IPS-NIHi11 (cell line): ENCODE data around the gene TNKS1BP1.
"Not testable (repeated sequence)": the region's sequence is repeated elsewhere in the genome, so short reads cannot be mapped to it uniquely, and the experiment has no call there.

Experiments
- DNase-seq: peaks from one replicate; pipeline ENCODE4 v3.0.0; 2012; ENCODE audit warnings: mixed read lengths, low spot score

Gene TNKS1BP1

DNA sequence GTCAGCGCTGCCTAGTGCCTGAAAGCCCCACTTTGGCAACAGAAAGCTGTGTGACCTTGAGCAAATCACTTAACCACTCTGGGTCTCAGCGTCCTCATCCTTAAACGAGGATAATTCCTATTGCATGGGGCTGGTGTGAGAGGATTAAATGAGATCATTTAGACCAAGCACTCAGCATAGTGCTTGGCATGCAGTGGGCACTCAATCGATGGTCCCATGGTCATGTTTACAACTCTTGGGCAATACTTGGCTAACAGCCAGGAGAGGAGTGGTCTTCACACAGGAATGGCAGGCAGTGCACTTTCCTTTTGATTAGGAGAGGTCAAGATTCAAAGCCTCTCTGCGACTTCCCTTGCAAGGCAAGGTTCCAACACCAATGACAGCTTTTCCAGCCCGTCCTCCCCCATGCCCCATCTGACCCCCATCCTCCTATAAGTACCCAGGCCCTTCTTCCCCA lies 14.1 kb downstream of the TNKS1BP1 start:
- DNase-seq: no peak

- DNase-seq: no peak
Observed at GRCh38 chr11:57310091-57310490, 14.7 kb downstream of the TNKS1BP1 start.

- no peak for DNase-seq
Observed at GRCh38 chr11:57309106-57310059, 15.4 kb downstream of the TNKS1BP1 start.

GRCh38 chr11:57308426-57309060 lies 16.2 kb downstream of the TNKS1BP1 start:
- no peak for DNase-seq

- DNase-seq: no peak
Observed at GRCh38 chr11:57307666-57308270, 17.0 kb downstream of the TNKS1BP1 start.

DNA sequence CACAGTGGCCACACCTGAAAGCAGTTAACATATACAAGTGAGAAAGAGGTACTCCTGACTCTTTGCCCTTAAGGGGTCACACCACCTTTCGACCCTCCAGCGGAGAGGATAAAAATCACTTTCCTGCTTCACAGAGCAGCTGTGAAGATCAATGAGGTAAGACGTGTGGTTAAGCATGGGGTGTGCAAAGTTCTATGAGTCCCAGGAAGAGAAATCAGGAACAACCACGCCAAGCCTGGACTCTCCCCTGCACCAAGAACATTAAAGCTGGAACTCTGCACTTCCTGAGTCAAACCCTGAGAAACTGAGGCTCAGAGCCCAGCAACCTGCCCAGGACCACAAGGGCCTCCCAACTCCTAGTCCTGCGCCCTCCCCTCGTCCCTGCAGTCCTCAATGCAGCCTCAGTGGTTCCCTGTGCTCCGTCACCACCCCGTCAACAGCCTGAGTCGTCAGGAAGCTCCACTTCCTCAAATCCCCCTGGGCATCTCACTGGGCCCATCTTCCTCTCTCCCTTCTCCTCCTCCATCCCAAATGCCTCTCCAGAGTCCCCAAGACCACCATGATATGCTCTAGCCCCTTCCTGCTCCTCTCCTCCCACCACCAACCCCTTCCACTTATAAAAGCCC lies 17.7 kb downstream of the TNKS1BP1 start:
- no peak for DNase-seq

GRCh38 chr11:57306161-57306876 lies 18.4 kb downstream of the TNKS1BP1 start:
- no peak for DNase-seq

GRCh38 chr11:57305523-57305922 lies 19.2 kb downstream of the TNKS1BP1 start:
- DNase-seq: no peak

GRCh38 chr11:57303990-57304579 lies 20.7 kb downstream of the TNKS1BP1 start:
- no peak for DNase-seq

DNA sequence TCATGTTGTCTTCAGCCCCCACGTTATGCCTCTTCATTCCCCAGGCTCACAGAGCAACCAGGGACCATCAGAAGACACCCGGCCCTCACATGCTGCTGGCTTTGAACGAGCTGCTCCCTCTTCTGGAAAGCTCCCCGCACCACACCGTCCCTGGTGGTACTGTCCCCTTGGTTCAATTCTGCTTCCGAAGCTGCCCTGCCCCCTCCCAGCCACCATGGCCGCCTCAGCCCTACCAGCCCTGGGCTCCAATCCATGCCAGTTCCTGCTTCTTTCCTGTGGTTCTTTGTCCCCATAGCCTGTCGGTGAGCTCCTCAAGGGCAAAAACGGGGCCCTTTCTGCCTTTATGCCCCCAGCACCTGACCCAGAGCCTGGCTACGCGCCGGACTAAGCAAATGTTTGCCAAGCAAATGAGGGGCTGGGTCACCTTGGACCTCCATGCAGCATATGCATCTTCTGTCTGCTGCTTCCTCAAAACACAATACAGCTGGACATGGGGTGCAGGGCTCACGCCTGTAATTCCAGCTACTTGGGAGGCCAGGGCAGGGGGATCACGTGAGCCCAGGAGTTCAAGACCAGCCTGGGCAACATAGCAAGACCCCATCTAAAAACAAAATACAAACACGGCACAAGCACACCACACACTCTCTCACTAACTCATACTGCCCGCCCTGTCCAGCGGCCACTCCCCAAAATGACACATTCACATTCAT lies 21.3 kb downstream of the TNKS1BP1 start:
- DNase-seq: peak; percentile 54

- no peak for DNase-seq
Observed at GRCh38 chr11:57302489-57302888, 22.3 kb downstream of the TNKS1BP1 start.

- no peak for DNase-seq
Observed at GRCh38 chr11:57301711-57302423, 22.9 kb downstream of the TNKS1BP1 start.

GRCh38 chr11:57300785-57301184 lies 24.0 kb downstream of the TNKS1BP1 start:
- no peak for DNase-seq

DNA sequence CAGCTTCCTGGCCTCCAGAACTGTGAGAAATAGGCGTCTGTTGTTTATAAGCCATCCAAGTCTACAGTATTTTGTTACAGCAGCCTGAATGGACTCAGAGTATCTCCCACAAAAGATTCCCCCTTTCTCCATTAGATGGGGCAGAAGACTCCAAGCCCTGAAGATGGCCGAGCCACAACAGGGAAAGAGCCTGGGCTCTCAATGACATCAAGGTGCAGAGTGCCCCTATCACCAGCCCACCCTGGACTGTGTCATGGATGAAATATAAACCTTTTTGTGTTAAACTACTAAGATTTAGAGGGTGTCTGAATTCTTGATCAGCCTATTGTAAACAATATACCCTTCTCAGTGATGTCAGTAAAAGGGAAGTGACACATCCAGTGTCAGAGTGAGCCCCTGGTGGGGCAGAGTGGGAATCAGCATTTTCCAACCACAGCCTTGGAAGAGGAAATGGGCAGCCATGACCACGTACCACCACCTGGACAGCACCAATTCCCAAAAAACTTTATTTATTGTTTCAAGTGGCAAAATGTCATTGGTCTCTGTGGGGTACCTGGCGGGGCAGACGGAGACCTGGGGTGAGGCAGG lies 25.5 kb downstream of the TNKS1BP1 start:
- no peak for DNase-seq

DNA sequence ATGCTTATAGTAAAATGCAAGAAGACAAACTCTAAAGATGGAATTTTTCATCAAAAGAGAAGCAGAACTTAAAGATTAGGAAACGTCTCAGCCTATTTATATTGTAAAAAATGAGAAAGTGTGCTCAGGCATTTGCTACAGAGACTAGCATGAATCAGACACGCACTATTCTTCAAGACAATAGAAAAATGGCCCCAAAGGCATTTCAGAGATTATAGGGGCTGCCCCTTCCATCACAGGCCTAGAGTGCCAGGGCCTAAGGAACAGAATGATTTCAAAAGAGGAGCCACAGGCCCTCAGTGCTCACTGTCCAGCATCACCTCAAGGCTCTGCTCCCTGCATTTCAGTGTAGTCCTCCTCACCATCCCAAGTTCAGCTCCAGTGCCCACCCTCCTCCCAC lies 27.5 kb downstream of the TNKS1BP1 start:
- no peak for DNase-seq

GRCh38 chr11:57296205-57296604 lies 28.5 kb downstream of the TNKS1BP1 start:
- DNase-seq: not testable (repeated sequence)

GRCh38 chr11:57294225-57295131 lies 30.3 kb downstream of the TNKS1BP1 start:
- DNase-seq: peak; percentile 44

GRCh38 chr11:57290288-57290687 lies 34.5 kb downstream of the TNKS1BP1 start:
- no peak for DNase-seq
